ENCODE results near the gene GNAZ. TPM values are rescaled to one million over a fixed set of nuclear protein-coding genes. Genes with fewer than 3 reads are reported as not detected.

Gene GNAZ
- total and polyA plus RNA-seq, 12 donors, result 3.0 to 70.8 (median 9.4) TPM

DNA sequence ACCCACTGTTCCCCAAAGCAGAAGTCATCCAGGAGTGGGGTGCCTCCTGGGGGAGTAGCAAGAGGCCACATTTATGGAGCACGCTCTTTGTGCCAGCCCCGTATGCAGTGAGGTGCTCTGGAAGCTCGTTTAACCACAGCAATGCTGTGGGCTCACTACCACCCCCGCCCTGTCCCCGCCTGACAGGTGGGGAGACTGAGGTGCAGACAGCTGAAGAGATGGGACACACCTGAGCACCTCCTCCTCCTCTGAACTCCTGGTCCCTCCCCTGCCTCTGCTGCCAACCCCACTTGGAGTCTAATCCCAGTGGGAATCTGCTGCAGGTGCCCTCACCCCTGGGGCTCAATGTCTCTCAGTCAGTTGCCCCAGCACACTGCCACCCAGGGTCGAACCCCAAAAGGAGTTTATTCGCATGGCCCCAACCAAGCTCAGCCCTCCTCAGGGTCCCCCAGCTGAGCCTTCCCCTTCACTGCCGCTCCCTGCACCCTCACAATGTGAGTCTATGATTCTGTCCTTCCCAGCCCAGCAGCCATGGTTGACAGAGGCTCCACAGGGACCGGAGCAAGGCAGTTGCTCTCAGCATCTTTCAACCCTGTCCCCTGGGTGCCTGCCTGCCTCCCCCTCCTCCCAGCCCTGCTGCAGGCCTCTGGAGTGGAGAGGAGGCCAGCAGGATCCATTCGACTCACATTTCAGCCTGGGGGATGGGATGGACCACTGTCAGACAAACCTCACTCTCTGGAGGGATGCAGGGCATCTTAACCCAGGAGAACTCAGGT is 96.7 kb downstream of the GNAZ start:
- no peak overlapping the region for H3K27ac ChIP-seq
- no peaks in the 10 kb centered on the region for H3K4me1 ChIP-seq (replicated peaks in 1 of 2)
- no peak for TF ChIP-seq POLR2A (IDR thresholded peaks at IDR 0.05)
- no peak for TF ChIP-seq CTCF (IDR thresholded peaks at IDR 0.05)
- intact Hi-C loops (cut with DNase I), result no loop called here
- H3K9me3 ChIP-seq (replicated peaks in 1 of 3), result no peaks in the 10 kb centered on the region
- H3K4me3 ChIP-seq, result no peak overlapping the region
- H3K36me3 ChIP-seq (replicated peaks in 1 of 2), result no peaks in the 10 kb centered on the region
- WGBS, 4 donors, result 81 to 83% (median 82%) methylated on average over 5 to 10 of the region's 10 CpGs
- DNase-seq, result no peak
- H3K27me3 ChIP-seq, result no peaks in the 10 kb centered on the region

GRCh38 chr22:23168391-23169042 is 98.2 kb downstream of the GNAZ start:
- H3K4me1 ChIP-seq (replicated peaks in 1 of 2), result no peaks in the 10 kb centered on the region
- H3K36me3 ChIP-seq (replicated peaks in 1 of 2), result no peaks in the 10 kb centered on the region
- no peak for DNase-seq
- TF ChIP-seq CTCF (IDR thresholded peaks at IDR 0.05), result no peak
- TF ChIP-seq POLR2A (IDR thresholded peaks at IDR 0.05), result no peak
- H3K27me3 ChIP-seq, result no peaks in the 10 kb centered on the region
- H3K9me3 ChIP-seq (replicated peaks in 1 of 3), result no peaks in the 10 kb centered on the region
- WGBS, 4 donors, result 94 to 100% (median 97%) methylated on average over 1 to 9 of the region's 9 CpGs
- H3K27ac ChIP-seq, result no peak overlapping the region
- H3K4me3 ChIP-seq, result no peak overlapping the region
- intact Hi-C loops (cut with DNase I), result no loop called here

DNA sequence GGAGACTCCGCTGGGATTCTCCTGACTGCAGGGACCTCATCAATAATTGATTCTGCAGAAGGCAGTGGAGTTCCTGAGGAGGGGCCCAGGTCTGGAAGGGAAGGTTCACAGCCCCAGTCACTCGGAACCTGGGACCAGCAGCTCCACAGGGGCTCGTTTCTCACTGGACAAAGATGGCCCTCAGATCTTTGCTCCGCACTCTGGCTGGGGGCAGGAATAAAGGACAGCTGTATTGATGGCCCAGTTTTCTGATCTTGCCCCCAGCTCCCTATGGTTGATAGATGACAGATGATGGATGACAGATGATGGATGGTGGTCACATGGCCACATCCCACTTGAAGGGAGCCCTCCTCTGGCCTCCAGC is 98.7 kb downstream of the GNAZ start:
- intact Hi-C loops (cut with DNase I), result no loop called here

More for the DNA sequence above, 98.7 kb downstream of the GNAZ start:
- TF ChIP-seq CTCF (IDR thresholded peaks at IDR 0.05), result no peak
- no peak for TF ChIP-seq POLR2A (IDR thresholded peaks at IDR 0.05)
- WGBS, 4 donors, result 80 to 94% (median 92%) methylated on average over 2 to 4 of the region's 4 CpGs
- Histone ChIP-seq H3K4me3 (no peak overlapping the region), H3K36me3 (replicated peaks in 1 of 2) (no peaks in the 10 kb centered on the region), H3K4me1 (replicated peaks in 1 of 2) (no peaks in the 10 kb centered on the region), H3K9me3 (replicated peaks in 1 of 3) (no peaks in the 10 kb centered on the region), H3K27me3 (no peaks in the 10 kb centered on the region), H3K27ac (no peak overlapping the region)
- no peak for DNase-seq

Small RNAs within 50 kb of the gene (small RNA-seq; reads per million reads assigned to genes)
- gene RF00017, result 0 reads per million in 2 donors
- 0 reads per million in 2 donors for gene RF00066

Other genes starting within 250 kb of the GNAZ start
- gene IGLL5, start 182.7 kb upstream of the GNAZ start, total RNA-seq, result 1 to 10 TPM in 2 of 9 donors, under 1 TPM in 1, not detected in 6; 0.43 to 2.2 (median 1.4) TPM
- gene IGLL5, start 182.7 kb upstream of the GNAZ start, polyA plus RNA-seq, result 10 to 100 TPM in 1 of 3 donors, 1 to 10 TPM in 2; 1.4 to 24.7 (median 3.1) TPM
- gene RSPH14, start 71.5 kb downstream of the GNAZ start, total RNA-seq, result 10 to 100 TPM in 1 of 9 donors, 1 to 10 TPM in 4, under 1 TPM in 2, not detected in 2; 0.49 to 18.3 (median 2.3) TPM
- gene RSPH14, start 71.5 kb downstream of the GNAZ start, polyA plus RNA-seq, result 1 to 10 TPM; 3.2 to 4.8 (median 3.6) TPM
- gene RAB36, start 75.0 kb downstream of the GNAZ start, total RNA-seq, result 10 to 100 TPM in 2 of 9 donors, 1 to 10 TPM in 7; 4.0 to 13.0 (median 8.3) TPM
- gene RAB36, start 75.0 kb downstream of the GNAZ start, polyA plus RNA-seq, result 1 to 10 TPM; 6.5 to 7.3 (median 7.0) TPM
- 10 to 100 TPM; 23.6 to 64.3 (median 47.0) TPM for gene BCR, start 110.0 kb downstream of the GNAZ start, total RNA-seq
- gene BCR, start 110.0 kb downstream of the GNAZ start, polyA plus RNA-seq, result 10 to 100 TPM; 18.7 to 26.5 (median 23.7) TPM